ENCODE data around the gene SLA2.

SLA2 gene

GRCh38 chr20:36654506-36654905 is 8.5 kb upstream of the SLA2 start:
- Histone ChIP-seq H3K9me3 (ENCODE audit: insufficient read depth, low read length) (no peaks in the 10 kb centered on the region), H3K27me3 (ENCODE audit: low read length) (no peaks in the 10 kb centered on the region), H3K4me3 (ENCODE audit: insufficient read depth, low read length, poor library complexity, severe bottlenecking) (no peak overlapping the region), H3K79me2 (ENCODE audit: insufficient read depth, low read length) (no peaks in the 10 kb centered on the region), H4K20me1 (ENCODE audit: low read depth, low read length) (no peaks in the 10 kb centered on the region), H3K4me2 (ENCODE audit: low read depth, low read length, poor library complexity, severe bottlenecking) (no peak overlapping the region), H3K36me3 (ENCODE audit: low read length) (no peaks in the 10 kb centered on the region), H3K9ac (ENCODE audit: low read length) (no peak overlapping the region), H3K27ac (ENCODE audit: low read depth, low read length) (no peak overlapping the region), H3K9me2 (replicated peaks; ENCODE audit: insufficient read depth, low read length) (no peaks in the 10 kb centered on the region), H2AFZ (ENCODE audit: low read depth, low read length, severe bottlenecking) (no peak overlapping the region), H3F3A (ENCODE audit: insufficient read depth) (no peaks in the 10 kb centered on the region)
- TF ChIP-seq, protein P1, sequence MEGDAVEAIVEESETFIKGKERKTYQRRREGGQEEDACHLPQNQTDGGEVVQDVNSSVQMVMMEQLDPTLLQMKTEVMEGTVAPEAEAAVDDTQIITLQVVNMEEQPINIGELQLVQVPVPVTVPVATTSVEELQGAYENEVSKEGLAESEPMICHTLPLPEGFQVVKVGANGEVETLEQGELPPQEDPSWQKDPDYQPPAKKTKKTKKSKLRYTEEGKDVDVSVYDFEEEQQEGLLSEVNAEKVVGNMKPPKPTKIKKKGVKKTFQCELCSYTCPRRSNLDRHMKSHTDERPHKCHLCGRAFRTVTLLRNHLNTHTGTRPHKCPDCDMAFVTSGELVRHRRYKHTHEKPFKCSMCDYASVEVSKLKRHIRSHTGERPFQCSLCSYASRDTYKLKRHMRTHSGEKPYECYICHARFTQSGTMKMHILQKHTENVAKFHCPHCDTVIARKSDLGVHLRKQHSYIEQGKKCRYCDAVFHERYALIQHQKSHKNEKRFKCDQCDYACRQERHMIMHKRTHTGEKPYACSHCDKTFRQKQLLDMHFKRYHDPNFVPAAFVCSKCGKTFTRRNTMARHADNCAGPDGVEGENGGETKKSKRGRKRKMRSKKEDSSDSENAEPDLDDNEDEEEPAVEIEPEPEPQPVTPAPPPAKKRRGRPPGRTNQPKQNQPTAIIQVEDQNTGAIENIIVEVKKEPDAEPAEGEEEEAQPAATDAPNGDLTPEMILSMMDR (IDR thresholded peaks at IDR 0.05; ENCODE audit: insufficient read depth, low read length, poor library complexity, severe bottlenecking) = no peak
- TF ChIP-seq EZH2phosphoT487 (conservative IDR thresholded peaks at IDR 0.05; ENCODE audit: low read length) = no peak

- no peaks in the 10 kb centered on the region for H3K36me3 ChIP-seq (ENCODE audit: low read length)
Measured at GRCh38 chr20:36653456-36653855, 7.5 kb upstream of the SLA2 start.

DNA sequence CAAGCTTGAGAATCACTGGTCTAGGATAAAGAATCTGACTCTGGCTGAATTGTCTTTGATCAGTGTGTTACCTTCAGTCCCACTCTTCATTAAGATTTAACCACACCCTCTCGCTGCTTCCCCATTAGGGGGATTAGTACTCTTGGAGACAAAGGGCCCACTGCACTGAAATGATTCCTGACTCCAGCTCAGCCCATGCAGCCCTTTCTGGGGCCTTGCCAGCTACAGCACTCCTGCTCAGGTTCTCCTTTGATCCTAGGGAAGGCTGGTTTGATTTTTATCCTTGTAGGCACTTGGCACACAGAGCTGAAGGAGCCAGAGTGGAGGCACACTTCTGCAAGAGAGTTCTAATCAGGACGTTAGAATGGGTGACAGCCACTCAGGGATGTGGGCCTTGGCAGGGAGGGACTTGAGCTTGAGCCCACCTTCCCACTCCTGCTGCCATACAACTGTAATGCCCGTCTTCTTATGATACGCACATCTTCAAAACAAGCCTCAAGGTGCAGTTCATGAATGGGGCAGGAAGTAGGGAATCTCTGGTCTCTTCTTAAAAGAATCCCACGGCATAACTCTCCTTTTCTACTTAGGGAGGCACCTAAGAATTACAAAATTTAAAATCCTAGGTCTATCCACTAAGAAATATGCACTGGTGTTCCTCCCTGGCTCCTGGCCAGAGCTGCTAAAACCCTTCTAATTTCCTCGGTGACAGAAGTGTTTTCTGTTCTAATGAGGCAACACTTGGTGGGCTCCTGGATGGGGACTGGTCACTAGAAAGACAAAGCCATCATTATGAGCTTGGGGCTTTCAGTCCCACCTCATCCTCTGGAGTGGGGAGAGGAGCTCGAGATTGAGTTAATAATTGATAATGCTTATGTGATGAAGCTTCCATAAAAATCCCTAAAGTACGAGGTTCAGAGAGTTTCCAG is 1.5 kb upstream of the SLA2 start:
- TF ChIP-seq EZH2phosphoT487 (conservative IDR thresholded peaks at IDR 0.05; ENCODE audit: low read length) = no peak
- TF ChIP-seq, protein P1 (IDR thresholded peaks at IDR 0.05; ENCODE audit: insufficient read depth, low read length, poor library complexity, severe bottlenecking) = no peak
- no peaks in the 10 kb centered on the region for H3K9me3 ChIP-seq (ENCODE audit: insufficient read depth, low read length)
- H3K4me3 ChIP-seq (ENCODE audit: insufficient read depth, low read length, poor library complexity, severe bottlenecking) = no peak overlapping the region
- no peaks in the 10 kb centered on the region for H3F3A ChIP-seq (ENCODE audit: insufficient read depth)
- H3K36me3 ChIP-seq (ENCODE audit: low read length) = no peaks in the 10 kb centered on the region
- no peaks in the 10 kb centered on the region for H3K9me2 ChIP-seq (replicated peaks; ENCODE audit: insufficient read depth, low read length)
- no peak overlapping the region for H3K27ac ChIP-seq (ENCODE audit: low read depth, low read length)
- H3K4me2 ChIP-seq (ENCODE audit: low read depth, low read length, poor library complexity, severe bottlenecking) = no peak overlapping the region
- no peaks in the 10 kb centered on the region for H3K79me2 ChIP-seq (ENCODE audit: insufficient read depth, low read length)
- H4K20me1 ChIP-seq (ENCODE audit: low read depth, low read length) = no peaks in the 10 kb centered on the region
- H3K9ac ChIP-seq (ENCODE audit: low read length) = no peak overlapping the region
- H2AFZ ChIP-seq (ENCODE audit: low read depth, low read length, severe bottlenecking) = no peak overlapping the region
- no peaks in the 10 kb centered on the region for H3K27me3 ChIP-seq (ENCODE audit: low read length)

More at GRCh38 chr20:36653456-36653855, 7.5 kb upstream of the SLA2 start:
- Histone ChIP-seq H3K4me2 (ENCODE audit: low read depth, low read length, poor library complexity, severe bottlenecking) (no peak overlapping the region), H2AFZ (ENCODE audit: low read depth, low read length, severe bottlenecking) (no peak overlapping the region), H3K79me2 (ENCODE audit: insufficient read depth, low read length) (no peaks in the 10 kb centered on the region), H4K20me1 (ENCODE audit: low read depth, low read length) (no peaks in the 10 kb centered on the region), H3K9ac (ENCODE audit: low read length) (no peak overlapping the region), H3F3A (ENCODE audit: insufficient read depth) (no peaks in the 10 kb centered on the region), H3K27ac (ENCODE audit: low read depth, low read length) (no peak overlapping the region), H3K9me3 (ENCODE audit: insufficient read depth, low read length) (no peaks in the 10 kb centered on the region), H3K9me2 (replicated peaks; ENCODE audit: insufficient read depth, low read length) (no peaks in the 10 kb centered on the region), H3K4me3 (ENCODE audit: insufficient read depth, low read length, poor library complexity, severe bottlenecking) (no peak overlapping the region), H3K27me3 (ENCODE audit: low read length) (no peaks in the 10 kb centered on the region)
- no peak for TF ChIP-seq EZH2phosphoT487 (conservative IDR thresholded peaks at IDR 0.05; ENCODE audit: low read length)

- no peak for TF ChIP-seq EZH2phosphoT487 (conservative IDR thresholded peaks at IDR 0.05; ENCODE audit: low read length)
- TF ChIP-seq, protein P1 (IDR thresholded peaks at IDR 0.05; ENCODE audit: insufficient read depth, low read length, poor library complexity, severe bottlenecking) = no peak
- H3K27ac ChIP-seq (ENCODE audit: low read depth, low read length) = no peak overlapping the region
Measured at GRCh38 chr20:36646678-36647077, 682 bp upstream of the SLA2 start.

More at GRCh38 chr20:36646678-36647077, 682 bp upstream of the SLA2 start:
- Histone ChIP-seq H3K9me3 (ENCODE audit: insufficient read depth, low read length) (no peaks in the 10 kb centered on the region), H3K9ac (ENCODE audit: low read length) (no peak overlapping the region), H3K79me2 (ENCODE audit: insufficient read depth, low read length) (no peaks in the 10 kb centered on the region), H3F3A (ENCODE audit: insufficient read depth) (no peaks in the 10 kb centered on the region), H2AFZ (ENCODE audit: low read depth, low read length, severe bottlenecking) (no peak overlapping the region), H3K4me2 (ENCODE audit: low read depth, low read length, poor library complexity, severe bottlenecking) (no peak overlapping the region), H3K9me2 (replicated peaks; ENCODE audit: insufficient read depth, low read length) (no peaks in the 10 kb centered on the region), H3K36me3 (ENCODE audit: low read length) (no peaks in the 10 kb centered on the region), H4K20me1 (ENCODE audit: low read depth, low read length) (no peaks in the 10 kb centered on the region), H3K4me3 (ENCODE audit: insufficient read depth, low read length, poor library complexity, severe bottlenecking) (no peak overlapping the region), H3K27me3 (ENCODE audit: low read length) (no peaks in the 10 kb centered on the region)

Measured in SU-DHL-6 (cell line).